ENCODE measurements around the gene TATDN2. TPM values are rescaled to one million over a fixed set of nuclear protein-coding genes. Genes with fewer than 3 reads are reported as not detected.

The TATDN2 gene
- 6.9 and 8.9 TPM in 2 replicates for total RNA-seq
- 24.2 TPM for polyA plus RNA-seq (2012)

DNA sequence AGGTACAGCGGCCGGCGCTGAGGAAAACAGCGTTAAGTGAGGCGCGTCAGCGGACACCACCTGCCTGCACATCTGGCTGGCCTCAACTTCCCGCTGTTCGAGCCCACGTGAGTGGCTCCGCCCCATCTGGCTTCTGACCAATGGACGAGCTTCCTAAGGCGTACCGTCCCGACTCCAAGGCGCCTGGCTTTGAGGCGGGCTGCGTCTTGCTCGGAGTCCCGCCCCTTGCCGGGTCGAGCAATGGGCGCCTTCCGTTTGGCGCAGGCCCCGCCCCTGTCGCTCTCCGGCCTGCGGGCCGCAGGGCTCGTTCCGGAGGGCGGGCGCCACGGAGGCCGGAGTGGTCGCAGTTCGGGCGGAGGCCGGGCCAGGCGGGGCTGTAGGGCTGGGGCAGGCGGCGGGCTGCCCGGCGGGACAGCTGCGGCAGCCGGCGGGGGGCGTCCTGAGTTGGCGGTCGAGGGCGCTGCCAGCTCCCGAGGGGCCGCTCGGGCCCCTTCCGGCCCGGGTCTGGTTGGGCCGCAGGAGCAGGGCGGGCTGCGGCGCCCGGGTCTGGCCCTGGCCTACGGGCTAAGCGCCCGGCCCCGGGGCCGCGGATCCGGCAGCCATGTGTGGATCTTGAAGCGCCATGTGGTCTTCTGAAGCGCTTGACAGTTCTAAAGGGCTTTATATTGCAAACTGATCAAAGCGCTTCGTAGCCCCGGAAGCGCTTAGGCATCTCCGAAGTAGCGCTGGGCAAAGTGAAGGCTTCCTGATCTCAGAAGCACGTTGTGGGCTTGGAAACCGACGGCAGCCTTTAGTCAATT lies at the start of gene TATDN2:
TSS of gene TATDN2 (plus strand) at position 276 of the 800 bp plus-strand sequence. CDS start 742 bp downstream, outside the sequence.
- DNase-seq (ENCODE audit: low read depth): peak; percentile 96

DNA sequence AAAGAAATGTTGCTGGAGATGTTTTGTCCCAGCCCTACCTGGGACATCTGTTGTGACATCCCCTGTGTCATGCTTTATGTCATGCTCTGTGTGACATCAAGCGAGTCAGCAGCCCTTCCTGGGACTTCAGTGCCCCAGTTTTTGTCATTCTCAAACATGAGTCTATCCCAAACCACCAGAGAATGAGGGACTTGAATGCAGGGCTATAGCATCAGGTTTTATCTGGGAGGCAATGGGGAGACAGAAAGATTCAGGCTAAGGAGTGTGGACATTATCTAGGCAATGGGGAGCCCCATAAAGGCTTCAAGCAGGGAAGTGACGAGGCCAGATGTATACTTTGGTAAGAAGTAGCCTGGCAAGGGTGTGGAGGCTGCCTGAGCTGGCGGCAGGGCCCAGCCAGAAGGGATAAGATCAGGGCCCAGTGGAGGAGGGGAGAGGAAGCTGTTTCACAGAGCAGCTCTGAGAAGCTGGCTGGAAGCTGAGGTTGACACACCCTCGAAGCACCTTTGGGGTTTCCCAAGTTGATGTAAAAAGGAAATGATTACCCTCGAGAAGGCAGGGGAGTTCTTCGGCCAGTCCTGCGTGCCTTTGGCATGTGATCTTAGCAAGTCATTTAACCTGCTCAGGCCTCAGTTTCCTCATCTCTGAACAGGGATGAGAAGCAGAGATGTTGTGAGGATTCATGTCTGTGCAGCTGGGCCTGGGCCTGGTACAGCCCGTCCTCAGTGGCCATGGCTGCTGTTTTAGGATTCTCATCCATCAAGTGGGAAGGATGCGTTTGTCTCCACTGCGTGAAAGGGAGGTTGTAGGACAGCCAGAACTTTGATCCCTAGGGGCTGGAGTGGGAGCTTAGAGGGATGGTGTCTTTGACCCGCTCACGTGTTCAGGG lies 49.3 kb upstream of the TATDN2 start:
- no peak for DNase-seq (ENCODE audit: low read depth)

GRCh38 chr3:10204921-10205320 lies 43.3 kb upstream of the TATDN2 start:
- DNase-seq (ENCODE audit: low read depth): no peak

- DNase-seq (ENCODE audit: low read depth): peak; percentile 77
Observed at GRCh38 chr3:10205451-10206165, 42.7 kb upstream of the TATDN2 start.

GRCh38 chr3:10206166-10206511 lies 42.1 kb upstream of the TATDN2 start:
- no peak for DNase-seq (ENCODE audit: low read depth)

- DNase-seq (ENCODE audit: low read depth): no peak
Observed at GRCh38 chr3:10213156-10213792, 35.0 kb upstream of the TATDN2 start.

GRCh38 chr3:10215578-10216368 lies 32.5 kb upstream of the TATDN2 start:
- no peak for DNase-seq (ENCODE audit: low read depth)

DNA sequence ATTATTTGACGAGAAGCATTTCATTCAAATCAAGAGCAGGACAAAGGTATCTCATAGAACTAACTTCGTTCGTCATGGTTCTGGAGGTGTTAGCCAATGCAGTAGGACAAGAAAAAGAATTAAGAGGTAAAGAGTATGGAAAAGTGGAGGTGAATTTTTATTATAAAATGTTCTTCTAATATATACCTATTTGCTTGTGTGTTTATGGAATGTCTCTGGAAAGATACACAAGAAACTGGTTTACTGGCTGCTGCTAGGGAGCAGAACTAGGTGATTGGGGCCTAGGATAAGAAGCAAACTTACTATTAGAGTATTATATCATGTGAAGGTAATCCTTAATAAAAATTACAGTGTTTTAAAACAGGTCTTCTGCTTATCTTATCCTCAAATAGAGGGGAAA lies 30.9 kb upstream of the TATDN2 start:
- no peak for DNase-seq (ENCODE audit: low read depth)

GRCh38 chr3:10219737-10220136 lies 28.5 kb upstream of the TATDN2 start:
- no peak for DNase-seq (ENCODE audit: low read depth)

GRCh38 chr3:10223676-10224639 lies 24.3 kb upstream of the TATDN2 start:
- no peak for DNase-seq (ENCODE audit: low read depth)

GRCh38 chr3:10224794-10225665 lies 23.2 kb upstream of the TATDN2 start:
- peak; percentile 82 for DNase-seq (ENCODE audit: low read depth)

DNA sequence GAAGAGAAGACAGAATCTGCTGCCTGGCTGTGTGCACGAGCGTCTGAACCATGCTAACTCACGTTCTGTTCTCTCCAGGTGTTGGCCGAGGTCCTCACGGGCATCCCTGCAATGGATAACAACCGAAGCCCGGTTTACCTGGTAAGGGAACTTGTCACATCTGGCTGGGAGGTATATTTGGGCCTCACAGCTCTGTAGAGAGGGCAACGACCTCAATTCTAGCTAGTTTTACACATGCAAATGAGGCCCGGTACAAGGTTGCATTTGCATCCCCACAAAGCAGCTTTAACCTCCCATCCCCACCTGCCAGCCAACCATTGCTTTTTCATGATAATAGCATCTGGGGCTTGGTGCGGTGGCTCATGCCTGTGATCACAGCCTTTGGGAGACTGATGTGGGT lies 22.0 kb upstream of the TATDN2 start:
- DNase-seq (ENCODE audit: low read depth): no peak

DNA sequence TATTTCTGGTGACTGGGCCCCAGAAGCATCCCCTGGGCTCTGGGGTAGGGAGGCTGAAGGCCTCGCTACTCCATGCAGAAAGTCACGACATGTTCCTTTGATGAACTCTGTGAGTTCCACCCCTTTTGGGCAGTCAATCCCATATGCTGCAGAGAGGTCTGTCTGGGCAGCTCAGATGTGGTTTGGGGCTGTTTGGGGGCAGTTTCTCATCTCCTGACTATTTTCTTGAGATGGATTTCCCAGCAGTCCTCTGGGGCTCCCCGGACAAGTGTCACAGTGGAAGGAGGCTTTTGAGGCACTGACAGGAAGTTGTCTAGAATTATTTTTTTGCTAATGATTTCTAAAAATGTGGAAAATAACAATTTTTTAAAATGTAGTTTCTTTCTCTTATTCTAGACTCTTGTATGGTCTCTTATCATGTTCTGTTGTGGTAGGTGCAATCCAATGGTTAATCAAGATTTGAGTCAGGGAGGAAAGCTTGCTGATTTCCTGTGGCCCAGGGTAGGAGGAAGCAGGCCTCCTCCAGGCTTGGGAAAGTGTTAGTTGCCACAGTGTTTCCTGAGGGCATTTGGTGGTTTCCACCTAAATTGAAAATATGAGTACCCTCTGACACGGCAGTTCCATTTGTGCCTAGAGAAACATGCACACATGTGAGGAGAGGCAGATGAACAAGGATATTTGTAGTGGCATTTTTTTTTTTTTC lies 19.9 kb upstream of the TATDN2 start:
- DNase-seq (ENCODE audit: low read depth): no peak

DNA sequence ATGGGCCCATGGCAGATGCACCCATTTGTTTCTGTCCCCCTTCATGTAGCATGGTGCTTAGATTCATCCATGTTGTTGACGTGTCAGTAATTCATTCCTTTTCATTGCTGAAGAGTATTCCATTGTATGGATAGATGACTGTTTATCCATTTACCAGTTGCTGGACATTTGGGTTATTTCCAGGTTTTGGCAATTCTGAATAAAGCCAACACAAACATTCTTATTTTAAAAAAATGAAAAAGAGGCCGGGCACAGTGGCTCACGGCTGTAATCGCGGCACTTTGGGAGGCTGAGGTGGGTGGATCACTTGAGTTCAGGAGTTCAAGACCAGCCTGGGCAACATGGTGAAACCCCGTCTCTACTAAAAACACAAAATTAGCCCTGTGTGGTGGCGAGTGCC lies 18.7 kb upstream of the TATDN2 start:
- DNase-seq (ENCODE audit: low read depth): no peak

- DNase-seq (ENCODE audit: low read depth): no peak
Observed at GRCh38 chr3:10232137-10232536, 16.1 kb upstream of the TATDN2 start.

DNA sequence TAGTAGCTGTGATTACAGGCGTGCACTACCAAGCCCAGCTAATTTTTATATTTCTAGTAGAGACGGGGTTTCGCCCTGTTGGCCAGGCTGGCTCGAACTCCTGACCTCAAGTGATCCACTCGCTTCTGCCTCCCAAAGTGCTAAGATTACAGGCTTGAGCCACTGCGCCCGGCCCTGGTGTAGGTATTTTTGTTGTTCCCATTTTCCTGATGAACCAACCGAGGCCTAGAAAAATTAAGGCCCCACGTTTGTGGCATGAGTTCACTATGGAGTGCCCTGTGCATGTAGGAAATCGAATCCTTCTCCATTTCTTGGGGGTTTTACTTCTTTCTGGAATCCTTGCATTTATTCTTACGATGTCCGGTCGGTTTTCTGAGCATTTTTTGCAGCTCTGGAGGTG lies 14.3 kb upstream of the TATDN2 start:
- no peak for DNase-seq (ENCODE audit: low read depth)

DNA sequence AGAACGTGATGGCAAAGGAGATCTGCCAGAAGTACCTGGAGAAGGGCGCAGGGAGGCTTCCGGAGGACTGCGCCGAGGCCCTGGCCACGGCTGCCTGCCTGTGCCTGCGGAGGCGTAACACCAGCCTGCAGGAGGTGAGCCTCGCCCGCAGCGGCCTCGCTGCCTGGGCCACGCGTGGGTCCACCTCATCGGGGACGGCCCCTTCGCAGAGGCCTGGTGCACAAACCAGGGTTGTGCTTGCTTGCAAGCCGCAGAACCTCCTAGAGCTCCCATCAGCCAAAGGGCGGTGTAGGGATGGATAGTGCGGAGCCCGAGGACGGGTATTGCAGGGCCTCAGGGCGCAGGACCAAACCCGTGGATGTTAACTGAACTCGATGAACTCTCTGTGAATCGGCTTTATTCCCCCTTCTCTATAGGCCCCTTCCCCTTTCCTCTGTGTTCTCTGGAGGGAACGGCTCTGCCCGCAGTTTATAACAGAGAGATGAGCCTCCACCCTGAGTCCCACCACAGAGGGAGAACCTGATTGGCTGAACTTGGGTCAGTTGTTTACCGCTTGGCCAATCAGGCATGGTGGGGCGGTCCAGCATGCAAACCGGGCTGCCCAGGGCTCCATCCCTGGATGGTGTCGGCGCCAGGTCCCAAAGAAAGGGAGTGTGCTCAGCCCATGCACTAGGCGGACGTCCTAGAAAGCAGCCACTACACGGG lies 13.6 kb upstream of the TATDN2 start:
- DNase-seq (ENCODE audit: low read depth): no peak
